GM06990 (cell line): ENCODE results near the gene SRR.

Experiments
- DNase-seq: peaks from one replicate; pipeline ENCODE4 v3.0.0-alpha.2; 2011; ENCODE audit not compliant: insufficient read length; ENCODE audit errors: extremely low read depth
- H3K27me3 ChIP-seq: replicated peaks from 2 replicates; pipeline ENCODE4 v1.6.0; 2011; ENCODE audit warnings: low read length; ENCODE audit not compliant: control insufficient read depth, insufficient read depth
- H3K36me3 ChIP-seq: 2 replicates; pipeline ENCODE4 v1.5.1; 2011; ENCODE audit warnings: low read length; ENCODE audit not compliant: control insufficient read depth, insufficient read depth
- H3K4me3 ChIP-seq: replicated peaks from 2 replicates; pipeline ENCODE4 v1.5.1; 2011; ENCODE audit warnings: low read depth, mild to moderate bottlenecking, control low read depth, low read length
- TF ChIP-seq, protein P1 (sequence below): IDR thresholded peaks from 2 replicates; pipeline ENCODE4 v1.5.1; 2011; ENCODE audit warnings: low read length, control low read depth, mild to moderate bottlenecking, inconsistent platforms; ENCODE audit not compliant: insufficient read depth, poor library complexity, severe bottlenecking

The SRR gene

DNA sequence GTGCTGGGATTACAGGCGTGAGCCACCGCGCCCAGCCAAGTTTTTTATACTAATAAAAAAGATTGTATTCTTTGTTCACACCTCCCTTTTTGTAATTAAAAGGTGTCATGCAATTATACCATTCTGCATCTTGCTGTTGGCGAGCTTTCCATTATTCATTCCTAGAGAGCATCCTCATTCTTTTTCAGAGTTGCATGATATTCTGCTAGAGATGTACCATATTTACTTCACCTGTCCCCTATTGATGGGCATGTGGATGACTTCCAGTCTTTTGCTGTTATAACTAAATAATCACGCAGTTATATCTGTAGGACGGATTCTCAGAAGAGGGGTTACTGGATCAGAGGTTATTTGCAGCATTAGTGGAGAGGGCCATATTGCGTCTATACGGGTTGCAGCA is 50.6 kb downstream of the SRR start:
- TF ChIP-seq, protein P1, sequence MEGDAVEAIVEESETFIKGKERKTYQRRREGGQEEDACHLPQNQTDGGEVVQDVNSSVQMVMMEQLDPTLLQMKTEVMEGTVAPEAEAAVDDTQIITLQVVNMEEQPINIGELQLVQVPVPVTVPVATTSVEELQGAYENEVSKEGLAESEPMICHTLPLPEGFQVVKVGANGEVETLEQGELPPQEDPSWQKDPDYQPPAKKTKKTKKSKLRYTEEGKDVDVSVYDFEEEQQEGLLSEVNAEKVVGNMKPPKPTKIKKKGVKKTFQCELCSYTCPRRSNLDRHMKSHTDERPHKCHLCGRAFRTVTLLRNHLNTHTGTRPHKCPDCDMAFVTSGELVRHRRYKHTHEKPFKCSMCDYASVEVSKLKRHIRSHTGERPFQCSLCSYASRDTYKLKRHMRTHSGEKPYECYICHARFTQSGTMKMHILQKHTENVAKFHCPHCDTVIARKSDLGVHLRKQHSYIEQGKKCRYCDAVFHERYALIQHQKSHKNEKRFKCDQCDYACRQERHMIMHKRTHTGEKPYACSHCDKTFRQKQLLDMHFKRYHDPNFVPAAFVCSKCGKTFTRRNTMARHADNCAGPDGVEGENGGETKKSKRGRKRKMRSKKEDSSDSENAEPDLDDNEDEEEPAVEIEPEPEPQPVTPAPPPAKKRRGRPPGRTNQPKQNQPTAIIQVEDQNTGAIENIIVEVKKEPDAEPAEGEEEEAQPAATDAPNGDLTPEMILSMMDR, result no peak
- Histone ChIP-seq H3K36me3 (no peaks in the 10 kb centered on the region; the same call in 1 of the 2 replicates), H3K4me3 (no peak overlapping the region), H3K27me3 (no peaks in the 10 kb centered on the region)
- DNase-seq, result no peak

DNA sequence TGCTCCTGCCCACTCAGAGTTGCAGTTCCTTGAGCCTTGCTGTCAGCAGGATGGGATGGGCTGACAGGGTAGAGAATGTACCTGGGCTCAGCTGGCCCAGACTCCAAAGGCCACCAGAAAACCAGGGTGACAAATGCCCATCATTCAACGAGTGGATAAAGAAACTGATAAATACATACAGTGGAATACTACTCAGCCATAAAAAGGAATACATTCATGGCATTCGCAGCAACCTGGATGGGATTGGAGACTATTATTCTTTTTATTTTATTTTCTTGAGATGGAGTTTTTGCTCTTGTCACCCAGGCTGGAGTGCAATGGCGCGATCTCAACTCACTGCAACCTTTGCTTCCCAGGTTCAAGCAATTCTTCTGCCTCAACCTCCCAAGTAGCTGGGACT is 53.5 kb downstream of the SRR start:
- DNase-seq, result no peak
- H3K36me3 ChIP-seq, result no peaks in the 10 kb centered on the region; the same call in 1 of the 2 replicates
- no peaks in the 10 kb centered on the region for H3K27me3 ChIP-seq
- TF ChIP-seq, protein P1, result no peak
- H3K4me3 ChIP-seq, result no peak overlapping the region

DNA sequence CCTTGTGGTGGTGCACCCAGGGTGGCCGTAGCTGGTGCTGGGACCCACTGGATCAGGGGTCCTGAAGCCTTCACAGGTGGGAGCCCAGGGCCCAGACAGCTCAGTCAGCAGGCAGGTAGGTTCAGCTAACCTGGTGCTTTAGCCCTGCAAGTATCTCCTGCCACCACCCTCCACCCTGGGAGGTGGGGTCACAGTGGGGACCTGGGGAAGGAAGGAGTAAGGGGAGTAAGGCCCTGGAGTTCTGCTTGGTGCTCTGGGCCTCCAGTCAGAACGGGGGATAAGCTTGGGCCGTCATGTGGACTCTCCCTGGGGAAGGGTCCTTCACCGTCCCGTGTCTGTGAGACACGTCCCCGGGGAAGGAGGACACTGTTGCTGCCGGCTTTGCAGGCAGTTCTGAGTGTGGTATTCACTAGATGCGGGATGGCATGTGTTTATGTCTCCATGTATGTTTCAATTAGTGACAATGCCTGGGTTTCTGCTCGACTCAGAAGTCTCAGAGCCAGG is 54.2 kb downstream of the SRR start:
- Histone ChIP-seq H3K36me3 (peaks cover 4% of the 10 kb centered on the region), H3K4me3 (no peak overlapping the region), H3K27me3 (no peaks in the 10 kb centered on the region)
- DNase-seq, result no peak
- TF ChIP-seq, protein P1, result no peak

DNA sequence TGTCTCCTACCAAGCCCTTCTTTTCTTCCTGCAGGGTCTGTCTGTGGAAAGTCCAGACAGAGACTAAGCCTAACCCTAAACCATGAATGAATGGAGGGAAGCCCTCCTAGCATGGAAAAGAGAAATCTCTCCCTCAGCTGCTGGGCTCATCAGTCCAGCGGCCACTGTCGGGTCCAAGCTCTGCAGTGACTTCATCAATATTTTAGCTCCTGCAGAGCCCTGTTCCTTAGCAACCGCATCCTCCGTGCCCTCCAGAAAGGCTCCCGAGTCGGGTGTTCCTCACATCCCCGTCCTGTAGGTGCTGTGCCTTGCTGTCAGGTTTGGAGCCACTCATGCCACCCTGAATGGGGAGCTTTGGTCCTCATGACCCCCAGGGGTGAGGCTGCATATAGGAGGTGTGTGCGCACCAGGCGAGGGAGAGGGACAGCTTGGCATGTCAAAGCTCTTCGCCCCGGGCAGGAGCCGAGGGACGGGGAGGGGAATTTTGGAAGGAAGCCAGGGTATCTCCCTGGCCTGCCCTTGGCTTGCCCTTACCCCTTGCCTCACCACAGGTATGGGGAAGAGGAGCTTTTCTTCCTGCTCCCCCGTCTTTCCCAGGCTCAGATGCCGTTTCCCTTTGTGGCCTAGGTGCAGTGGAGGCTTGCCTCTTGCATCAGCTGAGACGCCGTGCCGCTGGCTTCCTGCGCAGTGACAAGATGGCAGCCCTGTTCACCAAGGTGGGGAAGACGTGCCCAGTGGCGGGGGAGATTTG is 57.4 kb downstream of the SRR start:
- TF ChIP-seq, protein P1, result no peak
- H3K36me3 ChIP-seq, result peaks cover 6% of the 10 kb centered on the region
- H3K27me3 ChIP-seq, result no peaks in the 10 kb centered on the region
- no peak for DNase-seq
- no peak overlapping the region for H3K4me3 ChIP-seq

DNA sequence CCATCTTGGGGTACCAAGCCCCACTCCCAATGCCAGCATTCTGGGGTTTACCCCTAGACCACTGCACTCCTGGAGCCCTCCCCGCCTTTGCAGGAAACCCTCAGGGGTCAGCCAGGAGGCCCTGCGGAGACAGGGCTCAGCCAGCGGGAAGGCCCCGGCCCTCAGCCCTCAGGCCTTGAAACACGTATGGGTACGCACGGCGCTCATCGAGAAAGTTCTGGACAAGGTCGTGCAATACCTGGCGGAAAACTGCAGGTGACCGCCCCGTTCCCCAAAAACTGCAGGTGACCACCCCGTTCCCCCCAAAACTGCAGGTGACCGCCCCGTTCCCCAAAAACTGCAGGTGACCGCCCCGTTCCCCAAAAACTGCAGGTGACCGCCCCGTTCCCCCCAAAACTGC is 58.3 kb downstream of the SRR start:
- H3K36me3 ChIP-seq, result peaks cover 6% of the 10 kb centered on the region
- no peak for DNase-seq
- TF ChIP-seq, protein P1, result no peak
- H3K27me3 ChIP-seq, result no peaks in the 10 kb centered on the region
- no peak overlapping the region for H3K4me3 ChIP-seq
